ENCODE data around the gene SHD. TPM values are rescaled to one million over a fixed set of nuclear protein-coding genes. Genes with fewer than 3 reads are reported as not detected.

Gene SHD
- total and polyA plus RNA-seq, 2 of the 4 experiments (the other 2 are of a cell fraction): not detected

- WGBS, 2 experiments (ENCODE audit: extremely low coverage in 2 of 2, insufficient read length in 1 of 2): 90 to 100% methylated on average over 4 to 7 of the region's 7 CpGs
- no peak overlapping the region for H3K56ac ChIP-seq (ENCODE audit: extremely low read depth, insufficient read depth, low read length)
- ATAC-seq (ENCODE audit: low read depth) (no peak), DNase-seq (no peak)
- H2AK9ac ChIP-seq (replicated peaks; ENCODE audit: low read depth, low read length, poor library complexity): no peak overlapping the region
- no peak overlapping the region for H2BK20ac ChIP-seq (ENCODE audit: low read depth, low read length)
- CTCF ChIA-PET: no interaction called here
- H2AFZ ChIP-seq (replicated peaks; ENCODE audit: low read length, poor library complexity): peak overlapping the region; percentile 23
- H3K27me3 ChIP-seq (ENCODE audit: control insufficient read depth, insufficient read depth, low read length): no peaks in the 10 kb centered on the region
- no peaks in the 10 kb centered on the region for H3K79me1 ChIP-seq (ENCODE audit: low read depth in 1 of 2, low read length in 2 of 2)
- no peak overlapping the region for H4K5ac ChIP-seq (ENCODE audit: low read depth, low read length)
- H3K9me3 ChIP-seq (ENCODE audit: control insufficient read depth, insufficient read depth, low read length): no peaks in the 10 kb centered on the region
- no peak overlapping the region for H2BK15ac ChIP-seq (ENCODE audit: low read depth, low read length)
- H3K4me3 ChIP-seq (ENCODE audit: insufficient read depth, low read depth, low read length): no peak overlapping the region
- BruUV-seq (replicated peaks): no TSS peak
- intact Hi-C loops (cut with micrococcal nuclease): no loop called here
- no peak overlapping the region for H3K4me2 ChIP-seq (ENCODE audit: low read depth, low read length)
- no peak overlapping the region for H2AK5ac ChIP-seq (ENCODE audit: low read depth, low read length)
- peaks cover 4% of the 10 kb centered on the region; the same call in 1 of the 2 replicates for H3K4me1 ChIP-seq (ENCODE audit: control insufficient read depth, insufficient read depth, low read length)
- peak overlapping the region; percentile 26 for H2BK5ac ChIP-seq (ENCODE audit: low read depth, low read length, poor library complexity, severe bottlenecking)
- 0 out of 2 replicates have a peak, but pooled peaks cover 2% of the 10 kb centered on the region for H3K9me1 ChIP-seq (ENCODE audit: insufficient read depth, low read length)
- no peak overlapping the region for H3K23ac ChIP-seq (ENCODE audit: low read depth, low read length)
- no peaks in the 10 kb centered on the region for H4K20me1 ChIP-seq (ENCODE audit: insufficient read depth, low read length)
- H3K36me3 ChIP-seq (ENCODE audit: control insufficient read depth, insufficient read depth, low read length): no peaks in the 10 kb centered on the region
- dilution Hi-C loops (cut with HindIII; ENCODE audit: low sequenced_read_pairs, unreplicated experiment): no loop called here
- no peak overlapping the region for H4K8ac ChIP-seq (ENCODE audit: low read depth in 2 of 2, low read length in 2 of 2)
- in situ Hi-C loops (cut with MboI; ENCODE audit: low sequenced_read_pairs): no loop called here
- TF ChIP-seq POLR2A (IDR thresholded peaks at IDR 0.05; ENCODE audit: low read depth, low read length): no peak
- no peak for TF ChIP-seq NFE2L2 (IDR thresholded peaks at IDR 0.05; ENCODE audit: low read depth, low read length)
- no peak for TF ChIP-seq SMC3 (IDR thresholded peaks at IDR 0.05; ENCODE audit: low read depth, low read length)
- TF ChIP-seq RAD21 (IDR thresholded peaks at IDR 0.05; ENCODE audit: low read length): no peak
- no peak for TF ChIP-seq MAZ (IDR thresholded peaks at IDR 0.05; ENCODE audit: borderline replicate concordance, low read depth, low read length)
- no peak for TF ChIP-seq CEBPB (IDR thresholded peaks at IDR 0.05; ENCODE audit: low read depth, low read length)
- no peak for TF ChIP-seq RCOR1 (IDR thresholded peaks at IDR 0.05; ENCODE audit: insufficient replicate concordance, low read length)
- no peak for TF ChIP-seq RFX5 (IDR thresholded peaks at IDR 0.05; ENCODE audit: low read depth, low read length)
- TF ChIP-seq, protein P1, sequence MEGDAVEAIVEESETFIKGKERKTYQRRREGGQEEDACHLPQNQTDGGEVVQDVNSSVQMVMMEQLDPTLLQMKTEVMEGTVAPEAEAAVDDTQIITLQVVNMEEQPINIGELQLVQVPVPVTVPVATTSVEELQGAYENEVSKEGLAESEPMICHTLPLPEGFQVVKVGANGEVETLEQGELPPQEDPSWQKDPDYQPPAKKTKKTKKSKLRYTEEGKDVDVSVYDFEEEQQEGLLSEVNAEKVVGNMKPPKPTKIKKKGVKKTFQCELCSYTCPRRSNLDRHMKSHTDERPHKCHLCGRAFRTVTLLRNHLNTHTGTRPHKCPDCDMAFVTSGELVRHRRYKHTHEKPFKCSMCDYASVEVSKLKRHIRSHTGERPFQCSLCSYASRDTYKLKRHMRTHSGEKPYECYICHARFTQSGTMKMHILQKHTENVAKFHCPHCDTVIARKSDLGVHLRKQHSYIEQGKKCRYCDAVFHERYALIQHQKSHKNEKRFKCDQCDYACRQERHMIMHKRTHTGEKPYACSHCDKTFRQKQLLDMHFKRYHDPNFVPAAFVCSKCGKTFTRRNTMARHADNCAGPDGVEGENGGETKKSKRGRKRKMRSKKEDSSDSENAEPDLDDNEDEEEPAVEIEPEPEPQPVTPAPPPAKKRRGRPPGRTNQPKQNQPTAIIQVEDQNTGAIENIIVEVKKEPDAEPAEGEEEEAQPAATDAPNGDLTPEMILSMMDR (conservative IDR thresholded peaks at IDR 0.05; ENCODE audit: low read depth, low read length): no peak
- TF ChIP-seq, protein P2, sequence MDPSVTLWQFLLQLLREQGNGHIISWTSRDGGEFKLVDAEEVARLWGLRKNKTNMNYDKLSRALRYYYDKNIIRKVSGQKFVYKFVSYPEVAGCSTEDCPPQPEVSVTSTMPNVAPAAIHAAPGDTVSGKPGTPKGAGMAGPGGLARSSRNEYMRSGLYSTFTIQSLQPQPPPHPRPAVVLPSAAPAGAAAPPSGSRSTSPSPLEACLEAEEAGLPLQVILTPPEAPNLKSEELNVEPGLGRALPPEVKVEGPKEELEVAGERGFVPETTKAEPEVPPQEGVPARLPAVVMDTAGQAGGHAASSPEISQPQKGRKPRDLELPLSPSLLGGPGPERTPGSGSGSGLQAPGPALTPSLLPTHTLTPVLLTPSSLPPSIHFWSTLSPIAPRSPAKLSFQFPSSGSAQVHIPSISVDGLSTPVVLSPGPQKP (IDR thresholded peaks at IDR 0.05; ENCODE audit: borderline replicate concordance, low read depth, low read length): no peak
- no peak for TF ChIP-seq CHD1 (IDR thresholded peaks at IDR 0.05; ENCODE audit: low read depth, low read length)
- TF ChIP-seq MXI1 (IDR thresholded peaks at IDR 0.05; ENCODE audit: borderline replicate concordance, low read depth, low read length): no peak
- no peak for TF ChIP-seq MAFK (IDR thresholded peaks at IDR 0.05; ENCODE audit: low read depth, low read length)
- no peak for TF ChIP-seq BHLHE40 (IDR thresholded peaks at IDR 0.05; ENCODE audit: low read depth, low read length)
- TF ChIP-seq, protein P3, sequence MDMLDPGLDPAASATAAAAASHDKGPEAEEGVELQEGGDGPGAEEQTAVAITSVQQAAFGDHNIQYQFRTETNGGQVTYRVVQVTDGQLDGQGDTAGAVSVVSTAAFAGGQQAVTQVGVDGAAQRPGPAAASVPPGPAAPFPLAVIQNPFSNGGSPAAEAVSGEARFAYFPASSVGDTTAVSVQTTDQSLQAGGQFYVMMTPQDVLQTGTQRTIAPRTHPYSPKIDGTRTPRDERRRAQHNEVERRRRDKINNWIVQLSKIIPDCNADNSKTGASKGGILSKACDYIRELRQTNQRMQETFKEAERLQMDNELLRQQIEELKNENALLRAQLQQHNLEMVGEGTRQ (IDR thresholded peaks at IDR 0.05; ENCODE audit: low read depth, low read length): no peak
- TF ChIP-seq FOS (IDR thresholded peaks at IDR 0.05; ENCODE audit: low read depth, low read length): no peak
- no peak overlapping the region for H3K27ac ChIP-seq (ENCODE audit: insufficient read depth, low read length)
- POLR2A ChIA-PET (ENCODE audit: unreplicated experiment): no interaction called here
- H3K14ac ChIP-seq (replicated peaks; ENCODE audit: low read depth, low read length): no peak overlapping the region
- H4K91ac ChIP-seq (ENCODE audit: insufficient read depth, low read depth, low read length): no peak overlapping the region
- no peak overlapping the region for H3K9ac ChIP-seq (ENCODE audit: low read depth, low read length)
- no peak overlapping the region for H3K18ac ChIP-seq (ENCODE audit: low read depth, low read length)
- no peak overlapping the region for H2BK120ac ChIP-seq (ENCODE audit: low read depth, low read length)
- no peak overlapping the region for H3K4ac ChIP-seq (ENCODE audit: low read depth, low read length)
These were observed 56.0 kb downstream of the SHD start for GRCh38 chr19:4334929-4335570.
